Measurements from ENCODE around the gene NET1.

NET1 gene

GRCh38 chr10:5460468-5461202 is 48.3 kb downstream of the NET1 start:
- no peak for TF ChIP-seq TEAD4 (IDR thresholded peaks at IDR 0.05)
- TF ChIP-seq CEBPB (IDR thresholded peaks at IDR 0.05): no peak
- TF ChIP-seq YY1 (IDR thresholded peaks at IDR 0.05; ENCODE audit: low read depth): no peak
- TF ChIP-seq MAX (IDR thresholded peaks at IDR 0.05): no peak
- no peak for TF ChIP-seq REST (IDR thresholded peaks at IDR 0.05; ENCODE audit: low read depth)
- TF ChIP-seq NFIC (IDR thresholded peaks at IDR 0.05): no peak
- TF ChIP-seq CREB1 (IDR thresholded peaks at IDR 0.05; ENCODE audit: low read depth): no peak
- no peak for TF ChIP-seq TCF12 (IDR thresholded peaks at IDR 0.05; ENCODE audit: low read depth)
- TF ChIP-seq TAF1 (IDR thresholded peaks at IDR 0.05; ENCODE audit: low read depth): no peak
- no peak for TF ChIP-seq EGR1 (IDR thresholded peaks at IDR 0.05)
- no peak for TF ChIP-seq FOXM1 (IDR thresholded peaks at IDR 0.05; ENCODE audit: borderline replicate concordance, low read depth)
- no peak for TF ChIP-seq EP300 (IDR thresholded peaks at IDR 0.05; ENCODE audit: borderline replicate concordance)
- no peak for TF ChIP-seq ZBTB7A (IDR thresholded peaks at IDR 0.05; ENCODE audit: low read depth)
- TF ChIP-seq USF1 (IDR thresholded peaks at IDR 0.05): no peak
- no peak for TF ChIP-seq RAD21 (IDR thresholded peaks at IDR 0.05; ENCODE audit: low read depth)

GRCh38 chr10:5461203-5461588 is 48.8 kb downstream of the NET1 start:
- TF ChIP-seq TAF1 (IDR thresholded peaks at IDR 0.05; ENCODE audit: low read depth) (no peak), RAD21 (IDR thresholded peaks at IDR 0.05; ENCODE audit: low read depth) (no peak), YY1 (IDR thresholded peaks at IDR 0.05; ENCODE audit: low read depth) (no peak), NFIC (IDR thresholded peaks at IDR 0.05) (no peak), ZBTB7A (IDR thresholded peaks at IDR 0.05; ENCODE audit: low read depth) (no peak), USF1 (IDR thresholded peaks at IDR 0.05) (no peak), EP300 (IDR thresholded peaks at IDR 0.05; ENCODE audit: borderline replicate concordance) (no peak), TEAD4 (IDR thresholded peaks at IDR 0.05) (no peak), CEBPB (IDR thresholded peaks at IDR 0.05) (no peak), FOXM1 (IDR thresholded peaks at IDR 0.05; ENCODE audit: borderline replicate concordance, low read depth) (no peak), EGR1 (IDR thresholded peaks at IDR 0.05) (no peak), TCF12 (IDR thresholded peaks at IDR 0.05; ENCODE audit: low read depth) (no peak), REST (IDR thresholded peaks at IDR 0.05; ENCODE audit: low read depth) (no peak), MAX (IDR thresholded peaks at IDR 0.05) (no peak), CREB1 (IDR thresholded peaks at IDR 0.05; ENCODE audit: low read depth) (no peak)

GRCh38 chr10:5461914-5462840 is 49.8 kb downstream of the NET1 start:
- TF ChIP-seq CREB1 (IDR thresholded peaks at IDR 0.05; ENCODE audit: low read depth): no peak
- TF ChIP-seq YY1 (IDR thresholded peaks at IDR 0.05; ENCODE audit: low read depth): no peak
- no peak for TF ChIP-seq TAF1 (IDR thresholded peaks at IDR 0.05; ENCODE audit: low read depth)
- TF ChIP-seq EP300 (IDR thresholded peaks at IDR 0.05; ENCODE audit: borderline replicate concordance): no peak
- no peak for TF ChIP-seq CEBPB (IDR thresholded peaks at IDR 0.05)
- no peak for TF ChIP-seq RAD21 (IDR thresholded peaks at IDR 0.05; ENCODE audit: low read depth)
- TF ChIP-seq MAX (IDR thresholded peaks at IDR 0.05): no peak
- TF ChIP-seq REST (IDR thresholded peaks at IDR 0.05; ENCODE audit: low read depth): no peak
